IPS-NIHi7 (cell line): ENCODE measurements around the gene INPP5J.
"Not testable (repeated sequence)": the region's sequence is repeated elsewhere in the genome, so short reads cannot be mapped to it uniquely, and the experiment has no call there.

Experiments used
- DNase-seq: peaks from one replicate; pipeline ENCODE4 v3.0.0; 2012; ENCODE audit warnings: mixed read lengths; ENCODE audit errors: extremely low spot score

The INPP5J gene, protein sequence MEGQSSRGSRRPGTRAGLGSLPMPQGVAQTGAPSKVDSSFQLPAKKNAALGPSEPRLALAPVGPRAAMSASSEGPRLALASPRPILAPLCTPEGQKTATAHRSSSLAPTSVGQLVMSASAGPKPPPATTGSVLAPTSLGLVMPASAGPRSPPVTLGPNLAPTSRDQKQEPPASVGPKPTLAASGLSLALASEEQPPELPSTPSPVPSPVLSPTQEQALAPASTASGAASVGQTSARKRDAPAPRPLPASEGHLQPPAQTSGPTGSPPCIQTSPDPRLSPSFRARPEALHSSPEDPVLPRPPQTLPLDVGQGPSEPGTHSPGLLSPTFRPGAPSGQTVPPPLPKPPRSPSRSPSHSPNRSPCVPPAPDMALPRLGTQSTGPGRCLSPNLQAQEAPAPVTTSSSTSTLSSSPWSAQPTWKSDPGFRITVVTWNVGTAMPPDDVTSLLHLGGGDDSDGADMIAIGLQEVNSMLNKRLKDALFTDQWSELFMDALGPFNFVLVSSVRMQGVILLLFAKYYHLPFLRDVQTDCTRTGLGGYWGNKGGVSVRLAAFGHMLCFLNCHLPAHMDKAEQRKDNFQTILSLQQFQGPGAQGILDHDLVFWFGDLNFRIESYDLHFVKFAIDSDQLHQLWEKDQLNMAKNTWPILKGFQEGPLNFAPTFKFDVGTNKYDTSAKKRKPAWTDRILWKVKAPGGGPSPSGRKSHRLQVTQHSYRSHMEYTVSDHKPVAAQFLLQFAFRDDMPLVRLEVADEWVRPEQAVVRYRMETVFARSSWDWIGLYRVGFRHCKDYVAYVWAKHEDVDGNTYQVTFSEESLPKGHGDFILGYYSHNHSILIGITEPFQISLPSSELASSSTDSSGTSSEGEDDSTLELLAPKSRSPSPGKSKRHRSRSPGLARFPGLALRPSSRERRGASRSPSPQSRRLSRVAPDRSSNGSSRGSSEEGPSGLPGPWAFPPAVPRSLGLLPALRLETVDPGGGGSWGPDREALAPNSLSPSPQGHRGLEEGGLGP

DNA sequence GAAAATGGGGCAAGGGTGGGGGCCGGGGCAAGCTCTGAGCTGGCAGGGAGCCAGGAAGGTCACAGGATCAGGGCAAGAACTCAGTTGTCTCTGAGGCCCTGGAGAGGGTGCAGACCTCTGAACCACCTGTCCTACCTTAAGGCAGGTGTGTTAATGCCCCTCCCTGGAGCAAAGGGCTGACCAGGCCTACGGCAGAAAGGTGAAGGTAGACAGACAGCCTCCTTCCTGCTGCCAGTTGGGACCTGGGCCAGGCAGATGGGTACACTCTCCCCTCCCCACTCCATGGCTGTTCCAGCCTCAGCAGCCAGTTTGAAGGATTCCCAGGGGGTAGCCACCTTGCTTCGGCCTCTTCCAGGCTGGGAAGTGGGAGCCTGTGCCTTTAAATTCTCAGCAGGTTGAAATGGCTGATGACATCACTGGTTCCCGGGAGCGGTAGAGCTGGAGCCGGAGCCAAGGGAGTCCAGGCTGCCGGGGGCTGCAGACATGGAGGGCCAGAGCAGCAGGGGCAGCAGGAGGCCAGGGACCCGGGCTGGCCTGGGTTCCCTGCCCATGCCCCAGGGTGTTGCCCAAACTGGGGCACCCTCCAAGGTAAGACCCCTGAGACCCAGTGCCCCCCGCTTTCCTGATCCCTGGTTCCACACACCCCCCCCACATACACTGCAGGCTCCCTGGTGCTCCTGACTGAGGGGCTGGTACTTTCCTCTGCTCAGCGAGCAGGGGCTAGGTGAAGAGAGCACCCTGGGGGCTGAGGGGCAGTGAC lies at the start of gene INPP5J:
Gene INPP5J (plus strand): TSS at position 435 of the 760 bp plus-strand sequence. CDS start 49 bp downstream, at position 484.
- DNase-seq, result peak; percentile 81

DNA sequence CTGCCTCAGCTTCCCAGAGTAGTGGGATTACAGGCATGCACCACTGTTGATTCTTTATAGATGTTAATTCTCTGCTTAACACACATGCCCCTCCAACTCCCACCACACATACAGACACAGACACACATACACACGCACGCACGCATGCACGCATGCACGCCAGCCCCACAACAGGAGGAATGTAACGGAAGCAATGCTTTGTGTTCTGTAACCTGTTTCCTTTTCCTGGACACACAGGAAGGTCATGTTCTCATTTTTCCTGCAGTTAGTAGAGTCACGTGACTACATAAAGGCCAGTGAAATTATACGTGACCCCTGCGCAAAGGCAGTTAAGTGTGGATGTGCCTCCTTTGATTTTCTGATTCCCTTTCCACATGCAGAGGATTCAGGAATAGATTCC lies 49.6 kb upstream of the INPP5J start:
- not testable (repeated sequence) for DNase-seq

DNA sequence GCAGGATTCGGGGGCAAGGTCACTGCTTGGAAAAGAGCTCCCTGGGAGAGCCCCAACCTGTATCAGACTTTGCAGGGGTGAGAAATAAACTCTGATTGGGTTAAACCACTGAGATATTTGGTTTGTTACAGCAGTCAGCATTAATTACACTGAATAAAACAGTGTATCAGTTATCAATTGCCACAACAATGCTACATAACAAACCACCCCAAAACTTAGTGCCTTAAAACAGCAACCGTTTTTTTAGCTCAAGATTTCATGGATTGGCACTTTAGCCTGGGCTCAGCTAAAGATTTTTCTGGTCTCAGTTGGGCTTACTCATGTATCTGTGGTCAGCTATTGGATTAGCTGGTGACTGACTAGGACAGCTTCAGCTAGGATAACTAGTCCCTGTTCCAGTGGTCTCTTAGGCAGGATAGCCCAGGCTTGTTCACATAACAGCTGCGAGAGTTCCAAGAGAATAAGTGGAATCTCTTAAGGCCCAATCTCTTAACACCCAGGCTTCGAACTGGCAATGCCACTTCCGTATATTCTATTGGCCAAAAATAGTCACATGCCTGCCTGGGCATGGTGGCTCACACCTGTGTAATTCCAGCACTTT lies 49.1 kb upstream of the INPP5J start:
- DNase-seq, result not testable (repeated sequence)

DNA sequence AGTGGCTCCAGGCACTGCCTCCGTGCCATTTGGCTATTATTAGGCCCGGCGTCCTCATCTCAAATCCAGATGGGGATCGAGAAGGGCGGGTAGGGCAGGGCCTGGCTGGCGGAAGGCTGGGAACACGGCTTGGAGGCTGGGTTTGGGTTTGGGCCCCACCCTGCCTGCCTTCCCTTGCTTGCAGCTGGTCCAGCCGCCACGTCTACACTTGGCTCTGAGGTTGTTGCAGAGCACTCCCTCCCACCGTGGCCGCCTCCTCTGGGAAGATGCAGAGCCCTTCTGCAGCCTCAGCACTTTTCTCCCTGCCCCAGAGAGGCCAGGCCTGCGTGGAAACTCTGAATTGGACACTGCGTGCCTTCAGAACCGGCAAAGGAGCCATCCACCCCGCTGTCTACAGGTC lies 46.8 kb upstream of the INPP5J start:
- DNase-seq, result no peak

DNA sequence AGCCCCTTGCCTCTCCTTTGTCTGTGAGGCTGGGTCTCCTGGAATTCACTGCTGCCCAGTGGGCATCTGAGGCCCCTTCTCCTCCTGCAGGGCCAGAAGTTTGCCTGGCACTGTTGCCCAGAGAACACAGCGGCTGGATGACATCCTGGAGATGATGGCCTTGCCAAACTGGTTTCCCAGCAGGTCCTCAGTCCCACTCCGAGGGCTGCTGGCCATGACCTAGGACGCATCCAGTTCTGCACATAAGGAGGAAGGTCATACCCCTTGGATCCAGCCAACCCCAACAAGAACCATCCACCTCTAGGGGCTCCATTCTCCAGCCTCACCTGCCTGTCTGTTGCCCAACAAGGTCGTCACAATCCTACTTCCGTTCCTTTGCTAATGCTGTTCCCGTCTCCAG lies 45.1 kb upstream of the INPP5J start:
- DNase-seq, result no peak

DNA sequence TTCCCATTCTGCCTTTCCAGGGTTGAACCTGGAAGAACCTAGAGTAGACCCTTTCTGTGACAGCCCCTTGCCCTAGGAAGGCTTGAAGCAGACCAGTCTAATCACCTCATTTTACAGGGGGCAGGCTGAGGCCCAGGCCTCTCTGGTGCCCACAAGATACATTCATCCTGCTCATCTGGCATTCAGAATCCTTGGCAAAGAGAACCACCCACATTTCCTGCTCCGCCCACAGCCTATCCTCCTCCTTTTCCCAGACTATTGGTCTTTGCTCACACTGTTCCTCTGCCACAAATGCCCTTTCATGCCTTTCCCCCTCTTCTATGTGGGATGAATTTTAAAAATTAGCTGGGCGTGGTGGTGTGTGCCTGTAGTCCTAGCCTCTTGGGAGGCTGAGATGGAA lies 44.4 kb upstream of the INPP5J start:
- not testable (repeated sequence) for DNase-seq

DNA sequence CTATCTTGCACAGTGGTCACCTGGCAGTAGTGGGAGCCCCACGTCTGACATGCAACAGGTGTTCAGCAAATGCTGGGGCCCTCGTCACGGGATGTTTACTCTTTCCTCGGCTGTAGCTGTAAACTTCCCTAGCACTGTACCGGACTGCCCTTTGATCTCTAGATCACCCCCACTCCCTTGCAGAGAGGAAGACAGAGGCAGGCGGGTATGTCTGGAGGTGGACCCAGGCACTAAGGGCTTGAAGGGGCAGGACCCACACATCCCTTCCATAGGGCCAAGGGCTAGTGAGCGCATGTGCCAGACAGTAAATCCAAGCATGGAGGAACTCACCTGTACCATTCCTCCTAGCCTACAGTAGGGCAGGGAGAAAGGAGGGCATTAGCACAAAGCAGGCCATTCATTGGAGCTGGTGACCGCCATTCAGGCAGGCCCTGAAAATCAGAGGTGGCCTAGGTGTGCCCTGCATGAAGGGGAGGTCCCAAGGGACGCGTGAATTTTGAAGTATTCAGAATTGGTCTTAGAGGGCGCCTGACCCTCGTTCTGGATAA lies 43.6 kb upstream of the INPP5J start:
- DNase-seq, result peak; percentile 55

DNA sequence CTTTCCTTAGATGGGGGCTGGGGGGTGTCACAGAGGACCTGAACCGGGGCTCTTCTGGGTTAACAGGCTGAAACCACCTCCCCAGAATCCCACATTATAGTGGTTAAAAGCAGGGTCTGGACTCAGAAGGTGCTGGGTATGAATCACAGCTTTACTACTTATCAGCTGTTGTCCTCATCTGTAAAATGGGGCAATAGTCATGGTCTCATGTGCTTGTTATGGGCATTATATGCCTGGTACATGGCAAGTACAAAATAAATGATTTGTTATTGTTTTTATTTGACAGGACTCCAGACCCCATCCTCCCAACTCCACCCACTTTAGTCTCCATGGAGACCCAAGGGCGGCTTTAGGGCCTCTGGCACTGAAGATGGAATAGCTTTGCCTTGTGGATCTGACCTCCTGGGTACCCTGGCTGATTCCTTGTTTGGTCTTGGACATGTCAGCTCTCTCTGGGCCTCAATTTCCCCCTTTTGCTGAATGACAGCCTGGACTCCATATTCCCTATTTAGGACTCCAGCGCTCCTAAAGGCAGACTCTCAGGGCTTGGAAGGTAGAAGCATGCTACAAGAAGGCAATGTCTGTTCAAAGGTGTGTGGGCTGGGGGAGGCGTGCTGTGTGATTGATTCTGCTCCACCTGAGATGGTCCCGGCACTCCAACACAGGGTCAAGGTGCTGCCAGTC lies 42.5 kb upstream of the INPP5J start:
- no peak for DNase-seq

DNA sequence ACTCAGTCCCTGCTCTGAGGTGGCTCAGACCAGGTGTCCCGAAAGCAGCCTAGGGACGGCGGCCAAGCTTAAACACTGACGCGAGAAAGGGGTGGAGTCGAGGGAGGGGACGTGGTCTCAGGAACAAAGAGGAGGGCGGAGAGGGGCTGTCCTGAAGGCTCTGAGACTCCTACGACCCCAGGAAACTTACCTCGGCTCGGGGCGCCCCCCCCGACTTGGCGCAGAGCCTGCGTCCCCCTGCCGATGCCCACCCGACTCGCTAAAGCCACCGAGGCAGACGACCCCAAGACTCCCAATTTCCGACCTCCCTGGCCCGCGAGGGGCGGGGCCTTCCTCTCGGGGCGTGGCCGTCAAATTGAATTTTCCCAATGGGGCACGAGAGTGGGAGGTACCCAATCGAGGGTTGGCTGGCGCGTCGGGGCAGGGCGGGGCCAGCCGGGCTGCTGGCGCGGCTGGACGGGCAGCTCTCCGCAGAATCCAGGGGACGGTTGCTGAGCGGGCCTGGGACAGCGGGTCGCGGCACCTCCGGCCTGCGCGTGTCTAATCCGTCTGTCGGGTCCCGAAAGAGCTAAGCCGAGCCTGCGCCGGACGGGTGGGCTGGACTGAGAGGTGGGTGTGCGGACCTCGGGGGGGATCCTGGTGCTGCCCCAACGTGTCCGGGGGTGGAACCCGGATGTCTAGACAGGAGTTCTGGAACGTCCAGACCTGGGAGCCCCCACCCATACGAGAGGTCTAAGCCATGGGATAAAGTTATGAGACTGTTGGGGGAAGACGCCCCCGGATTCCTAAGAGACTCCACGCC lies 41.7 kb upstream of the INPP5J start, which contains the start of gene SMTN:
Gene SMTN (plus strand): TSS at position 471 of the 802 bp plus-strand sequence. CDS start 1,941 bp downstream, outside the sequence.
- DNase-seq, result peak; percentile 97

DNA sequence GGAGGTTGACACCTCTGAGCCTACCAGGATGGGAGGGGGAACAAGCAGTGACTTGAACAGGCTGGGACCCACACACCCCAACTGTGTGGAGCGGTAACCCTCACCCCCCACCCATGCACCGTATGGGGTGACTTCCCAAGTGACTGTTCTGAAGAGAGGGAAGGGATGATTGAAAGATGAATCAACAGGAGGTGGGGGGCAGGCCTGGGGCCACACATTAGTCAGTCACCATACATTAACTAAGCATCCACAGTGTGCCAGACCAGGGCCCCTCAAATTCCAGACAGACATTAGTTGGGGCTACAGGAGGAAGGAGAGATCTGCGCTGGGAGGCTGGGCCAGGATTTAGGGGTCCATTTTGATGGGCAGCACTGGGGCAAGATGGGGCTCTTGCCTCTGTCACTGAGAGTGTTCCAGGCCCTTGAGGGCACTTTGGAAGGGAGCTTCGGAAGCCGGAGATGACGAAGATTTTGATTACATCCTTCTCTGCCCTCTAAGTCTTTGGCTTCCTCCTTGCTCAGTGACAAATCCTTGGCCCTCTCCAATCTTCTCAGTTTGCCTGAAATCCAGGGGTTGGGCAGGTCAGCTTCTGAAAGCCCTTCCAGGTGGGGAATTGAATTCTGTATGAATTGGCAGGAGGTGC lies 40.7 kb upstream of the INPP5J start:
- no peak for DNase-seq

DNA sequence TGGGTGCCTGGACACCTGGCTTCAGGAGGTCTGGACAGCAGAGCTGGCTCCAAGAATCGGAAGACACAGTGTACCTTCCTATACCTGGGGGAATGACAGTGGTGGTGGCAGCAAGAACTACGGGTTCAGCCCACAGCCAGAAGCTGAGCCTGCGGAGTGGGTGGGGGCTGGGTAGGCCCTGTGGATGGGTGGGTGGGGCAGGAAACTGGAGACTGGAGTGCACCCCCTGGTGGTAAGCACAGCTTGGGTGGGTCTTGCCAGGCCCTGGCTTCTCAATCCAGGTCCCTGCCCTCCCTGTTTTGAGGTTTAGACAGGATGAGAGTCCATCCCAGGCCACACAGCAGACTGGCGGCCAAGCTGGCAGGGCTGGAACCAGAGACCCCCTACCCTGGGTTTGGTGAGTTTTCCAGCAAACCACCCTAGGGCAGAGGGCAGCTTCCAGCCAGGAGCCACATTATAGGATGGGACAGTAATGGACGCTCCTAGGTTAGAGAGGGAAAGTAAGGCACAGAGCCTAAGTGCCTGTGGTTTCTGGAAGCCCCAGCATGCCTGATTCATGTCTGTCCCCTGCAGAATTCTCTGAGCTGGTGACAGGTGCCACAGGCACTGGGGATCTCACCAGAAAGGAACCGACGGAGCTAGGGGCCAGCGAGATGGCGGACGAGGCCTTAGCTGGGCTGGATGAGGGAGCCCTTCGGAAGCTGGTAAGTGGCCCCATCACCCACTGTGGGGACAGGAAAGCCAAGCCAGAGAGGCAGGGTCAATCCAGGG lies 40.0 kb upstream of the INPP5J start:
- peak; percentile 70 for DNase-seq

DNA sequence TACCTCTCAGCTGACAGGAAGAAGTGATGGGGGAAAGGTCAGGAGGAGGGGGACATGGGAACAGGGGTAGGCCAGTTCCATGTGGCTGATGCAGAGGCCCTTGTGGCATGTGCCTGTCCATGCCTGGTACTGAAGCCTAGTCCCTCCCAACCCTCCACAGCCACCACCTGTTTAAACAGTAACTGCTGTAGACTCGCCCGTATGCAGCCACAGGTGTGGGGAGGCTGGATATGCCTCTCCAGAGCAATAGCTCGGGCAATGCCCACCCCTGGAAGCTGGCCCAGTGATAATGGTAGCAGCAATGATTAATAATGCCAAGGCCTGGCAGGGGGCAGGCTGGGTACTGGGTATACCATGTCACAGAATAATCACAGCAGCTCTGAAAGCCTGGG lies 39.4 kb upstream of the INPP5J start:
- no peak for DNase-seq

DNA sequence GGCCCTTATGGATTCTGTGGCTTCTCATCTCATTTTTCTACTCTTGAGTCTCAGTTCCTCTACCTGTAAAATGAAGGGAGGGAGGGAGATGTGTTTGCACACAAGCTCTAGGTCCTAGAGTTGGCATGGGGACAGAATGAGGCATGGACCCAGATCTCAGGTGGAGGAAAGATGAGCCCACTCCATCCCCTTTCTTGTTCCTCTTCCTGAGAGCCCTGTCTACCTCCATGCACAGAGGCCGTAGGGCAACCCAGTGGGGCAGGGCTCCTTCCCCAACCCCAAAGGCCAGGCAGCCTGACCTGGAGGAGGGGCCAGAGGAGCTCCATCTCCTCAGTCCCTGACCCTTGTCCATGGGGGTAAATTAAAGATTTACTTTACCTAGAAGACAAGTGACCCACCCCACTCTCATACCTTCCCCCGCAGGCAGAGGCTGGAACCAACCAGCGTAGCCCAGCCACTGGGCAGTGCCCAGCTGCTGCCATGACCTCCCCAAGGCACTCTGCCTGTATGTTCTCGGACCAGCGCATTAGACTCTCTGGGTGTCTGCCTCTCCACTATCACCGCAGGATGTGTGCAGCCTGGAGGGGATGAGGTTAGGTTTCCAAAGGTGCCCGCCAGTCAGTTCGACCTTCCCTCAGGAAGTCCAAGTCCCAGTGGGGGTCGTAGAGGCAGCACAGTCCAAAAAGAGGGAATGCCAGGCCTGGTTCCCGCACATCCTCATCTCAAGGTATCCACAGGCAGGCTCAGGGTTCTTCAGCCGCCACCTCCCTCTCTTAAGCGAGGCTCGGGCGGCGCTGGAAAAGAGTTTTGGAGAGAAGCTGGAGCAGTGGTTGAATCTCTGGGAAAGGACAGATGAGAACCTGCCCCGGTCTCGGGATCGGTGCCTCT lies 38.6 kb upstream of the INPP5J start:
- no peak for DNase-seq

DNA sequence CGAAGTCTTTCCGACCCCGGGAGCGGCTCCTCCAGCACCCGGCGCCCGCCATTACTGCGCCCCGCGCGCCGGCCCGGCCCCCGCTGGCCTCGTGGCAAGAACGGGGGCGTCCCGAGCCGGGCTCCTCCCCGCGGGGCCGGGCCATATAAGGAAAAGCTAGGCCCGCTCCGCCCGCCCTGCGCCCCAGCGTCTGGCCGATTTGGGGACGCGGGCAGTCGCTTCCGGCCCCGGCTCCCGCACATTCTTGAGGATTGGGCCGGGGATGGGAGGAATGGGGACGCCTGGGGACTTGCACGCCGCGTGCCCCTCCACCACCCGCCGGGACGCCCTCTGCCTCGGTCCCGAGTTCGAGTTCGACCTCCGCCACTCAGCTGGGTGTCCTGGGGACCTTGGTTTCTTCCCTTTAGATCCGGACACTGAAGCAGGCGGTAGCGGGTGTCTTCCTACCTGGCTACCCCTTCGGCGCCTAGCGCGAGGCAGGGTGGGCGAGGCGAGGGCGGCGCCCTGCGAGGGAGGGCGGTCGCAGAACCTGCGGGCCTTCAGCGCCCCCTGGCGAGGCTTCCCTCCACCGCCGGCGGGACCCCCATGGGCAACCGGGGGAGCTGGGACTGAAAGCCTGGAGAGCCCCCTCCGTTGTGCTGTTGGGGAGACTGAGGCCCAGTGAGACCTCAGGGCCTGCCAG lies 37.8 kb upstream of the INPP5J start:
- peak; percentile 90 for DNase-seq

DNA sequence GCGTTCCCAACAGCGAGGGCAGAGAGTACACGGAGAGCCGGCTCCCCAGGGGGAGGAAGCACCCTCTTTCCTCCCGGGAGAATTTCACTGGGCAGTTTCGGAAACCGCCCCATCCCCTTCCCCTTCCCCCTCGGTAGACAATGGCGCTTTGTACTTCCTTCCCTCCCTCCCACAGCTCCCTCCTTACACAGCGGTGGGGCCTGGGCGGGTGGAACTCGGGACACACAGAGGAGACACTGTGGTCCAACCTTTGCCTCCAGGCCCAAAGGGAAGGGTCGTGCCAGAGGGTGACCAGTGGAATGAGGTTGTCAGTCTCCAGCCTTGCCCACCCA lies 37.3 kb upstream of the INPP5J start:
- DNase-seq, result peak; percentile 60

DNA sequence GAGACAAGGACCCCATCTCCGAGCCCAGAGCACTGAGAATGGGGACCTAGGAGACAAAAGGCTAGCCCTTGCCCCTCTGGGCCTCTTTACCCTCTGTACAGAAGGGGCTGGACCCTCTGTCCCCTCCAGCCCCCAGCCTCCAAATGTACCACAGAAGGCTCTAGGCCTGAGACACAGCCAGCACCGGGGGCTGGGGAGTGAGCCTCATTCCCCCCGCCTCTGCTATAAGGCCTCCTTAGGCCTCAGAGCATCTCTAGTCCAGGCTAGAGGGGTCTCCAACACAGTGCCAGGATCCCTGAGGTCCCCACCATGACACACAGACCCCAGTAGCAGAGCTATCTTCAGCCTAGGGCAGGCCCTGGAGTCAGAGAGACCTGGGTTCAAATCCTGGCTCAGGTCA lies 36.8 kb upstream of the INPP5J start:
- DNase-seq, result no peak
